GM18502 (cell line): ENCODE data around the gene CIT.
"Not testable (repeated sequence)": the region's sequence is repeated elsewhere in the genome, so short reads cannot be mapped to it uniquely, and the experiment has no call there.

Source experiments
- ATAC-seq: cut with Tn5 transposase; IDR thresholded peaks from one replicate; pipeline ENCODE4 v1.9.1; 2021; ENCODE audit warnings: mild to moderate bottlenecking; ENCODE audit not compliant: unreplicated experiment, poor library complexity

Gene CIT

GRCh38 chr12:119710374-119710964 is 166.7 kb downstream of the CIT start:
- ATAC-seq = no peak

GRCh38 chr12:119706427-119706826 is 170.7 kb downstream of the CIT start:
- ATAC-seq = not testable (repeated sequence)

- no peak for ATAC-seq
Observed at GRCh38 chr12:119705182-119705581, 171.9 kb downstream of the CIT start.

GRCh38 chr12:119704065-119704747 is 172.9 kb downstream of the CIT start:
- ATAC-seq = no peak

- no peak for ATAC-seq
Observed at GRCh38 chr12:119700078-119700477, 177.0 kb downstream of the CIT start.

GRCh38 chr12:119699199-119699760 is 177.8 kb downstream of the CIT start:
- no peak for ATAC-seq

- no peak for ATAC-seq
Observed at GRCh38 chr12:119696943-119697342, 180.2 kb downstream of the CIT start.

- ATAC-seq = no peak
Observed at GRCh38 chr12:119695034-119695433, 182.1 kb downstream of the CIT start.

- ATAC-seq = no peak
Observed at GRCh38 chr12:119694111-119694510, 183.0 kb downstream of the CIT start.

GRCh38 chr12:119693511-119693910 is 183.6 kb downstream of the CIT start:
- ATAC-seq = no peak

GRCh38 chr12:119692997-119693396 is 184.1 kb downstream of the CIT start:
- no peak for ATAC-seq

GRCh38 chr12:119692410-119692809 is 184.7 kb downstream of the CIT start:
- no peak for ATAC-seq

GRCh38 chr12:119691202-119691810 is 185.8 kb downstream of the CIT start:
- no peak for ATAC-seq

- ATAC-seq = no peak
Observed at GRCh38 chr12:119689935-119690500, 187.1 kb downstream of the CIT start.

- no peak for ATAC-seq
Observed at GRCh38 chr12:119687879-119688278, 189.2 kb downstream of the CIT start.

- ATAC-seq = no peak
Observed at GRCh38 chr12:119687406-119687805, 189.7 kb downstream of the CIT start.

- ATAC-seq = no peak
Observed at GRCh38 chr12:119686776-119687175, 190.3 kb downstream of the CIT start.

- no peak for ATAC-seq
Observed at GRCh38 chr12:119686355-119686754, 190.8 kb downstream of the CIT start.

- ATAC-seq = no peak
Observed at GRCh38 chr12:119685375-119685774, 191.7 kb downstream of the CIT start.

- ATAC-seq = no peak
Observed at GRCh38 chr12:119684711-119685369, 192.3 kb downstream of the CIT start.

GRCh38 chr12:119683816-119684215 is 193.3 kb downstream of the CIT start:
- ATAC-seq = no peak
